Keratinocyte (primary cell): ENCODE results near the gene BATF3. TPM values are rescaled to one million over a fixed set of nuclear protein-coding genes. Genes with fewer than 3 reads are reported as not detected.

Experiments
- DNase-seq: peaks from one replicate; pipeline ENCODE4 v3.0.0-alpha.2; 2011; ENCODE audit warnings: low read depth, missing footprints, low spot score
- FAIRE-seq: peaks from 2 replicates; lab custom pipeline; 2011; peaks lifted over from hg19 to GRCh38; lab: Jason Lieb, UNC
- H2AFZ ChIP-seq: 2 replicates; pipeline ENCODE4 v1.6.0; 2012; ENCODE audit warnings: low read length, control low read depth, inconsistent platforms; ENCODE audit not compliant: control insufficient read depth
- H3K27ac ChIP-seq: 2 replicates; pipeline ENCODE4 v1.5.1; 2011; ENCODE audit warnings: low read length; ENCODE audit not compliant: control insufficient read depth, insufficient read depth
- H3K27me3 ChIP-seq: 3 replicates; pipeline ENCODE4 v1.6.0; 2011; ENCODE audit warnings: low read length; ENCODE audit not compliant: control insufficient read depth, insufficient read depth; ENCODE audit errors: extremely low read depth
- H3K36me3 ChIP-seq, 2 experiments: 2 replicates in 1 of 2; 3 replicates in 1 of 2; pipeline ENCODE4 v1.5.1; 2011; ENCODE audit warnings: low read length in 2 of 2, mild to moderate bottlenecking in 1 of 2; ENCODE audit not compliant: control insufficient read depth in 2 of 2, insufficient read depth in 2 of 2; ENCODE audit errors: extremely low read depth in 1 of 2
- H3K4me1 ChIP-seq: 3 replicates; pipeline ENCODE4 v1.5.1; 2011; ENCODE audit warnings: low read length; ENCODE audit not compliant: control insufficient read depth, insufficient read depth; ENCODE audit errors: extremely low read depth
- H3K4me2 ChIP-seq: 3 replicates; pipeline ENCODE4 v1.6.0; 2011; ENCODE audit warnings: low read depth, low read length; ENCODE audit not compliant: control insufficient read depth, insufficient read depth; ENCODE audit errors: extremely low read depth
- H3K4me3 ChIP-seq, 3 experiments: fragments of 200-600 bp in 1 of 3; sonication (generic) in 1 of 3; 2 replicates in 2 of 3; 3 replicates in 1 of 3; pipeline ENCODE4 v1.5.1; 2011 to 2016; ENCODE audit warnings: low read length in 3 of 3, mild to moderate bottlenecking in 3 of 3, control low read depth in 2 of 3, inconsistent platforms in 1 of 3, low read depth in 1 of 3, mixed read lengths in 1 of 3, mixed run types in 1 of 3, moderate library complexity in 1 of 3; ENCODE audit not compliant: control insufficient read depth in 2 of 3, insufficient read depth in 2 of 3; ENCODE audit errors: extremely low read depth in 1 of 3
- H3K79me2 ChIP-seq: 2 replicates; pipeline ENCODE4 v1.6.0; 2012; ENCODE audit warnings: low read length; ENCODE audit not compliant: control insufficient read depth, insufficient read depth
- H3K9ac ChIP-seq: 3 replicates; pipeline ENCODE4 v1.6.0; 2011; ENCODE audit warnings: low read length; ENCODE audit not compliant: control insufficient read depth, insufficient read depth; ENCODE audit errors: extremely low read depth
- H3K9me1 ChIP-seq: 3 replicates; pipeline ENCODE4 v1.6.0; 2011; ENCODE audit warnings: low read length; ENCODE audit not compliant: control insufficient read depth, insufficient read depth; ENCODE audit errors: extremely low read depth
- H3K9me3 ChIP-seq: 2 replicates; pipeline ENCODE4 v1.5.1; 2012; ENCODE audit warnings: low read depth, low read length; ENCODE audit not compliant: control insufficient read depth
- H4K20me1 ChIP-seq: 3 replicates; pipeline ENCODE4 v1.6.0; 2011; ENCODE audit warnings: low read length; ENCODE audit not compliant: control insufficient read depth, insufficient read depth; ENCODE audit errors: extremely low read depth
- EZH2 ChIP-seq: IDR thresholded peaks from one replicate; pipeline ENCODE4 v1.6.1; 2012; ENCODE audit warnings: inconsistent platforms, mild to moderate bottlenecking, low read length, moderate library complexity
- dilution Hi-C: fragments of 300-500 bp; cut with MboI; formaldehyde crosslinking; loops from one replicate; pipeline ENCODE4 v1.7.0; 2020; ENCODE audit warnings: low sequenced_read_pairs; ENCODE audit not compliant: extremely low pct_ligation_motif_present
- polyA plus RNA-seq, 5 experiments: library from polyadenylated mRNA; depleted of rRNA in 3 of 5; stranded (reverse) in 3 of 5; stranded (forward) in 1 of 5; unstranded in 1 of 5; fragments of >200 nt; gene quantifications; 1 replicate in 1 of 5; 2 replicates in 3 of 5; 3 replicates in 1 of 5; pipeline versions ENCODE4 v1.2.1 to v1.2.3, GENCODE V29; 2011 to 2012; ENCODE audit warnings: missing spikeins in 2 of 5, low read depth in 1 of 5, low replicate concordance in 1 of 5
- TF ChIP-seq, protein P1 (sequence below), 3 experiments: IDR thresholded peaks in 1 of 3; conservative IDR thresholded peaks in 1 of 3; optimal IDR thresholded peaks in 1 of 3; 2 replicates in 2 of 3; 3 replicates in 1 of 3; pipeline versions ENCODE3 to v1.5.1; 2011; ENCODE audit warnings: low read length in 3 of 3, mild to moderate bottlenecking in 3 of 3, moderate library complexity in 2 of 3, control low read depth in 1 of 3, inconsistent platforms in 1 of 3; ENCODE audit not compliant: insufficient read depth in 2 of 3; ENCODE audit errors: extremely low read depth in 1 of 3

BATF3 gene
- polyA plus RNA-seq, 1 donor (not counting 4 experiments of a cell fraction or from before 2014, with no cell fraction given) = not detected

DNA sequence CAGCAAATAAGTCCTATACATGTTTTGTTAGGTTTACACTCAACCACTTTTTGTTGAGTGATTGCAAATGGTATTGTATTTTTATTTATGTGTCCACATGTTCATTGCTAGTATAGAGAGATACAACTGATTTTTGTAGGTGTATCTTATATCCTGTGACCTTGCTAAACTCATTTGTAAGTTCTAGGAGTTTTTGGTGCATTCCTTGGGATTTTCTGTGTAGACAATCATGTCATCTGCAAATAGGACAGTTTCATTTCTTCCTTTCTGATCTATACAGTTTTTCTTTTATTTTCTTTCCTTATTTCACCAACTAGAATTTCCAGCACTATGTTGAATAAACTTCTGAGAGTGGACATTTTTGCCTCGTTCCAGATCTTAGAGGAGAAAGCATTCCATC lies 16.5 kb upstream of the BATF3 start:
- H3K27ac ChIP-seq = no peak overlapping the region
- DNase-seq (no peak), FAIRE-seq (no peak)
- peaks cover 3% of the 10 kb centered on the region for H3K4me1 ChIP-seq
- TF ChIP-seq, protein P1, sequence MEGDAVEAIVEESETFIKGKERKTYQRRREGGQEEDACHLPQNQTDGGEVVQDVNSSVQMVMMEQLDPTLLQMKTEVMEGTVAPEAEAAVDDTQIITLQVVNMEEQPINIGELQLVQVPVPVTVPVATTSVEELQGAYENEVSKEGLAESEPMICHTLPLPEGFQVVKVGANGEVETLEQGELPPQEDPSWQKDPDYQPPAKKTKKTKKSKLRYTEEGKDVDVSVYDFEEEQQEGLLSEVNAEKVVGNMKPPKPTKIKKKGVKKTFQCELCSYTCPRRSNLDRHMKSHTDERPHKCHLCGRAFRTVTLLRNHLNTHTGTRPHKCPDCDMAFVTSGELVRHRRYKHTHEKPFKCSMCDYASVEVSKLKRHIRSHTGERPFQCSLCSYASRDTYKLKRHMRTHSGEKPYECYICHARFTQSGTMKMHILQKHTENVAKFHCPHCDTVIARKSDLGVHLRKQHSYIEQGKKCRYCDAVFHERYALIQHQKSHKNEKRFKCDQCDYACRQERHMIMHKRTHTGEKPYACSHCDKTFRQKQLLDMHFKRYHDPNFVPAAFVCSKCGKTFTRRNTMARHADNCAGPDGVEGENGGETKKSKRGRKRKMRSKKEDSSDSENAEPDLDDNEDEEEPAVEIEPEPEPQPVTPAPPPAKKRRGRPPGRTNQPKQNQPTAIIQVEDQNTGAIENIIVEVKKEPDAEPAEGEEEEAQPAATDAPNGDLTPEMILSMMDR (optimal IDR thresholded peaks at IDR 0.05 in 1 of 3, IDR thresholded peaks at IDR 0.05 in 1 of 3, conservative IDR thresholded peaks at IDR 0.05 in 1 of 3; ENCODE audit: extremely low read depth in 1 of 3, insufficient read depth in 2 of 3, low read length in 3 of 3) = no peak
- TF ChIP-seq EZH2 = no peak
- no peaks in the 10 kb centered on the region for H3K9me3 ChIP-seq
- H3K9ac ChIP-seq = no peak overlapping the region
- no peaks in the 10 kb centered on the region for H4K20me1 ChIP-seq
- H2AFZ ChIP-seq = no peak overlapping the region
- dilution Hi-C loops = no loop called here
- H3K4me3 ChIP-seq = no peak overlapping the region
- peaks cover 4% of the 10 kb centered on the region for H3K27me3 ChIP-seq
- H3K36me3 ChIP-seq = no peaks in the 10 kb centered on the region
- no peaks in the 10 kb centered on the region for H3K79me2 ChIP-seq
- H3K9me1 ChIP-seq = no peaks in the 10 kb centered on the region
- H3K4me2 ChIP-seq = no peak overlapping the region

DNA sequence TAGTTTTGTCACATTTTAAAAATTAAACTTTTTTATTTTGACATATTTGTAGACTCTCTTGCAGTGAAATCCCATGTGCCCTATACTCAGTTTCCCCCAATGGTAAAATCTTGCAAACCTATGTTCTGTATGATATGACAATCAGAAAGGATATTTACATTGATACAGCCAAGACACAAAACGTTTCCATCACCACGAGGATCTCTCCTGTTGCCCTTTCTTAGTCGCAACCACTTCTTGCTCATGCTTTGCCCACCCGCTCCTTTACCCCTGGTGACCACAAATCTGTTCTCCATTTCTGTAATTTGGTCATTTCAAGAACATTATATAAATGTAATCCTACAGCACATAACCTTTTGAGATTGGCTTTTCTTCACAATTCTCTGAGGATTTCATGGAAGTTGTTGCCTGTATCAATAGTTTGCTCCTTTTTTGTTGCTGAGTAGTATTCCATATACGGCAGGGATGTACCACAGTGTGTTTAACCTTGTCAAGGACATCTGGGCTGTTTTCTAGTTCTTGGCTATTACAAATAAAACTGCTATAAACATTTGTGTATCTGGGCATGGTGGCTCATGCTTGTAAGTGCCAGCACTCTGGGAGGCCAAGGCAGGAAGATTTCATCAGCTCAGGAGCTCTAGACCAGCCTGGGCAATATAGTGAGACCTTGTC lies 14.0 kb upstream of the BATF3 start:
- Histone ChIP-seq H3K9me1 (no peaks in the 10 kb centered on the region), H3K27ac (no peak overlapping the region), H3K4me3 (no peak overlapping the region), H3K9me3 (no peaks in the 10 kb centered on the region), H3K9ac (no peak overlapping the region), H3K79me2 (no peaks in the 10 kb centered on the region), H2AFZ (no peak overlapping the region), H4K20me1 (no peaks in the 10 kb centered on the region), H3K27me3 (peaks cover 4% of the 10 kb centered on the region), H3K36me3 (no peaks in the 10 kb centered on the region), H3K4me2 (no peak overlapping the region), H3K4me1 (no peaks in the 10 kb centered on the region)
- DNase-seq (no peak), FAIRE-seq (no peak)
- TF ChIP-seq, protein P1 (optimal IDR thresholded peaks at IDR 0.05 in 1 of 3, IDR thresholded peaks at IDR 0.05 in 1 of 3, conservative IDR thresholded peaks at IDR 0.05 in 1 of 3; ENCODE audit: extremely low read depth in 1 of 3, insufficient read depth in 2 of 3, low read length in 3 of 3) = no peak
- TF ChIP-seq EZH2 = no peak
- dilution Hi-C loops = no loop called here
